Tibial nerve (tissue), 4 donors: ENCODE data around the gene CFAP206. TPM values are rescaled to one million over a fixed set of nuclear protein-coding genes. Genes with fewer than 3 reads are reported as not detected.

Source experiments
- DNase-seq, 2 donors: peaks; one replicate each; pipeline ENCODE4 v3.0.0-alpha.2; 2019; ENCODE audit warnings: low spot score in 2 of 2
- H3K27ac ChIP-seq, 4 donors: fragments of 200-600 bp; sonication (generic) in 3 of 4; one replicate each; pipeline ENCODE4 v1.5.1; 2017 to 2019; ENCODE audit warnings: mild to moderate bottlenecking in 1 of 4
- H3K27me3 ChIP-seq, 2 donors: fragments of 200-600 bp; sonication (generic) in 1 of 2; one replicate each; pipeline versions ENCODE4 v1.5.1 to v1.6.0; 2017 to 2019
- H3K36me3 ChIP-seq, 3 donors: fragments of 200-600 bp; sonication (generic); one replicate each; pipeline ENCODE4 v1.5.1; 2018 to 2019
- H3K4me1 ChIP-seq, 4 donors: fragments of 200-600 bp; sonication (generic) in 3 of 4; one replicate each; pipeline ENCODE4 v1.5.1; 2017 to 2019
- H3K4me3 ChIP-seq, 4 donors: fragments of 200-600 bp; sonication (generic) in 3 of 4; one replicate each; pipeline ENCODE4 v1.5.1; 2017 to 2019; ENCODE audit warnings: mild to moderate bottlenecking in 1 of 4, moderate library complexity in 1 of 4
- H3K9me3 ChIP-seq, 4 donors: fragments of 200-600 bp; sonication (generic) in 3 of 4; one replicate each; pipeline ENCODE4 v1.5.1; 2017 to 2019
- EP300 ChIP-seq, 2 donors: sonication (generic); formaldehyde crosslinking; IDR thresholded peaks; one replicate each; pipeline ENCODE4 v1.6.1; 2017; ENCODE audit warnings: antibody characterized with exemption in 2 of 2, mild to moderate bottlenecking in 1 of 2
- POLR2A ChIP-seq, 2 donors: fragments of 450-650 bp; IDR thresholded peaks; one replicate each; pipeline ENCODE4 v1.6.1; 2017; ENCODE audit warnings: antibody characterized with exemption in 2 of 2, mild to moderate bottlenecking in 2 of 2, moderate library complexity in 2 of 2
- WGBS, 2 donors: methylation state at CpG; one replicate each; pipeline ENCODE4 v1.1.5; 2018; 5-methylcytosine and 5-hydroxymethylcytosine counted together
- total RNA-seq, 4 donors: library from RNA; depleted of rRNA; stranded (reverse); fragments of >200 nt; gene quantifications; one replicate each; pipeline ENCODE4 v1.1.0, GENCODE V29; 2016
- TF ChIP-seq, protein P1 (sequence below), 5 experiments: fragments of 200-600 bp in 3 of 5; fragments of 450-650 bp in 2 of 5; sonication (generic) in 3 of 5; IDR thresholded peaks; one replicate each; pipeline ENCODE4 v1.5.1; 2016 to 2019; ENCODE audit warnings: antibody characterized with exemption in 5 of 5, mild to moderate bottlenecking in 3 of 5, moderate library complexity in 2 of 5

CFAP206 gene
- total RNA-seq, result not detected

- Histone ChIP-seq H3K36me3 (no peaks in the 10 kb centered on the region), H3K4me3 (peak within 1 kb of the TSS; percentile 68 to 98 (median 82)), H3K27ac (peak within 1 kb of the TSS; percentile 49 to 86 (median 82)), H3K9me3 (no peaks in the 10 kb centered on the region), H3K27me3 (no peaks in the 10 kb centered on the region), H3K4me1 (peaks cover 0 to 5% (median 0%) of the 10 kb centered on the region in 4 donors)
- TF ChIP-seq EP300 (IDR thresholded peaks at IDR 0.05) (peak in 1 of 2 donors; percentile 34), POLR2A (IDR thresholded peaks at IDR 0.05) (no peak)
- TF ChIP-seq, protein P1, sequence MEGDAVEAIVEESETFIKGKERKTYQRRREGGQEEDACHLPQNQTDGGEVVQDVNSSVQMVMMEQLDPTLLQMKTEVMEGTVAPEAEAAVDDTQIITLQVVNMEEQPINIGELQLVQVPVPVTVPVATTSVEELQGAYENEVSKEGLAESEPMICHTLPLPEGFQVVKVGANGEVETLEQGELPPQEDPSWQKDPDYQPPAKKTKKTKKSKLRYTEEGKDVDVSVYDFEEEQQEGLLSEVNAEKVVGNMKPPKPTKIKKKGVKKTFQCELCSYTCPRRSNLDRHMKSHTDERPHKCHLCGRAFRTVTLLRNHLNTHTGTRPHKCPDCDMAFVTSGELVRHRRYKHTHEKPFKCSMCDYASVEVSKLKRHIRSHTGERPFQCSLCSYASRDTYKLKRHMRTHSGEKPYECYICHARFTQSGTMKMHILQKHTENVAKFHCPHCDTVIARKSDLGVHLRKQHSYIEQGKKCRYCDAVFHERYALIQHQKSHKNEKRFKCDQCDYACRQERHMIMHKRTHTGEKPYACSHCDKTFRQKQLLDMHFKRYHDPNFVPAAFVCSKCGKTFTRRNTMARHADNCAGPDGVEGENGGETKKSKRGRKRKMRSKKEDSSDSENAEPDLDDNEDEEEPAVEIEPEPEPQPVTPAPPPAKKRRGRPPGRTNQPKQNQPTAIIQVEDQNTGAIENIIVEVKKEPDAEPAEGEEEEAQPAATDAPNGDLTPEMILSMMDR (IDR thresholded peaks at IDR 0.05), result no peak
- DNase-seq, result peak; percentile 50 to 69
- WGBS, 2 donors, result 0 to 1% methylated on average over 11 to 24 of the region's 82 CpGs
Observed at GRCh38 chr6:87407901-87408720, at the start of gene CFAP206. Gene CFAP206 (plus strand): TSS chr6:87407972. CDS start chr6:87409840, 1,868 bp downstream.

DNA sequence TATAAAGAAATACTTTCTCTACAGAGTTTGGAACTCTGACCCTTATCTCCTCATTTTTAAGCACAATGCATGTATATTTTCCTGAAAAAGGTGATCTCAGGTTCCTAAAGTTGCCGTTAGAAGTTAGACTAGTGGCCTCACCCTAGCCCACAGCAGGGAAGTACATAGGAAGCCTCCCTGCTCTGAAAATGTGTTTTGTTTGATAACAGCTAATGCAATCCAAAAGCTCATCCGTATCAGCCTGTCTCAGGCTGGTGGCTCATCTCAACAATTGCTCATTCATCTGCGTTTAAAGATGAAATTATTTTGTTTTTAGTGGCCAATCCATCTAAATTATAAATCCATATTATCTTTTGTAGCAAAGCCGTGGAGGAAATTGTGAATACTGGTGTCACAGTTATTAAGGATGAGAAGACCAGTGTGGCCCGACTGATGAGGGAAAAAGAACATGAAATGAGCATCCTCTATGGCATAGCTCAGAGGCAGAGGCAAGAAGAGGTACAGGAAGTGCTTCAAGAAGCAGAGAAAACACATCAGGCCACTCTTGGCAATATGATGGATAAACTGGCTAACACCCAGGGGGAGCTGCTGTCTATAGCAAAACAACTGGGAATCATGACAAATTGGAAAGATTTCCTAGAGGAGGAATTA lies 43.0 kb upstream of the CFAP206 start:
- peaks cover 0 to 13% (median 0%) of the 10 kb centered on the region in 4 donors for H3K9me3 ChIP-seq
- no peaks in the 10 kb centered on the region for H3K4me1 ChIP-seq
- TF ChIP-seq, protein P1 (IDR thresholded peaks at IDR 0.05), result no peak
- TF ChIP-seq EP300 (IDR thresholded peaks at IDR 0.05) (no peak), POLR2A (IDR thresholded peaks at IDR 0.05) (no peak)
- 72 to 79% methylated on average over 5 of the region's 5 CpGs for WGBS, 2 donors
- no peak for DNase-seq
- peaks cover 0 to 13% (median 0%) of the 10 kb centered on the region in 3 donors for H3K36me3 ChIP-seq
- H3K27ac ChIP-seq, result no peak overlapping the region
- no peaks in the 10 kb centered on the region for H3K27me3 ChIP-seq
- H3K4me3 ChIP-seq, result no peak overlapping the region

- TF ChIP-seq POLR2A (IDR thresholded peaks at IDR 0.05) (no peak), EP300 (IDR thresholded peaks at IDR 0.05) (no peak)
- TF ChIP-seq, protein P1 (IDR thresholded peaks at IDR 0.05), result no peak
- no peaks in the 10 kb centered on the region for H3K27me3 ChIP-seq
- no peak overlapping the region for H3K27ac ChIP-seq
- no peak for DNase-seq
- no peak overlapping the region for H3K4me3 ChIP-seq
- peaks cover 0 to 13% (median 0%) of the 10 kb centered on the region in 4 donors for H3K9me3 ChIP-seq
- peaks cover 0 to 8% (median 0%) of the 10 kb centered on the region in 3 donors for H3K36me3 ChIP-seq
- no peaks in the 10 kb centered on the region for H3K4me1 ChIP-seq
- WGBS, 2 donors, result 93 to 96% methylated on average over 4 of the region's 4 CpGs
Observed at GRCh38 chr6:87366072-87366827, 41.5 kb upstream of the CFAP206 start.

DNA sequence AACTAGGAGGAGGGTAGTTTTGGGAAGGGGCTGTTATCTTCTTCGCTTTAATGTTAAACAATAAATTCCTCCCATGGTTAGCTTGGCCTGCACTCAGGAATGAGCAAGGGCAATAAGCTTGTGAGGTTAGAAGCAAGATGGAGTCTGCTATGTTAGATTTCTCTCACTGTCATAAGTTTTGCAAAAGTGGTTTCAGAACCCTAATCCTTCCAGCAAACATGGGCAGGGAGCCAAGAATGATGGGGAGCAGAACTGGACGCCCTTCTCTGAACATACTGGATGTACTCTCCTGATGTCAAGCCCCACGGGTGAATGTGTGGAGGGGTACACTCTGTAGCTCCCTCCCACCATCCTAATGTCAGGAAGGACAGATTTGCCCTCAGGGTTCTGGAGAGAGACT lies 40.9 kb upstream of the CFAP206 start:
- Histone ChIP-seq H3K27ac (no peak overlapping the region), H3K9me3 (peaks cover 0 to 13% (median 0%) of the 10 kb centered on the region in 4 donors), H3K36me3 (peaks cover 0 to 2% (median 0%) of the 10 kb centered on the region in 3 donors), H3K4me3 (no peak overlapping the region), H3K4me1 (no peaks in the 10 kb centered on the region), H3K27me3 (no peaks in the 10 kb centered on the region)
- WGBS, 2 donors, result 81 to 90% methylated on average over 3 of the region's 3 CpGs
- no peak for DNase-seq
- TF ChIP-seq POLR2A (IDR thresholded peaks at IDR 0.05), result no peak
- TF ChIP-seq, protein P1 (IDR thresholded peaks at IDR 0.05), result no peak
- no peak for TF ChIP-seq EP300 (IDR thresholded peaks at IDR 0.05)
